HepG2 (cell line): ENCODE measurements around the gene CRHR1. TPM values are rescaled to one million over a fixed set of nuclear protein-coding genes. Genes with fewer than 3 reads are reported as not detected.

ENCODE experiments used
- ATAC-seq: fragments of 200-7000 bp; cut with Tn5 transposase; 3 replicates; pipeline ENCODE4 v1.9.1; 2020; ENCODE audit warnings: mild to moderate bottlenecking, moderate library complexity
- BruUV-seq: library from RNA; stranded (reverse); fragments of 400-500 nt; replicated peaks from 2 replicates; lab custom pipeline; 2021; lab: Mats Ljungman, UMichigan
- CTCF ChIA-PET: fragments of 300-600 bp; formaldehyde crosslinking; extraction: SDS; loops from one replicate; lab custom pipeline; 2021; ENCODE audit warnings: low total read pairs, inconsistent platforms, low intra/inter-chr PET ratio; lab: Yijun Ruan, JAX
- POLR2A ChIA-PET: fragments of 350-600 bp; sonication (Branson Sonifier 250); formaldehyde crosslinking; loops from one replicate; lab custom pipeline; 2020; ENCODE audit warnings: antibody characterized with exemption, inconsistent platforms; lab: Yijun Ruan, JAX
- DNase-seq: peaks from one replicate; pipeline ENCODE4 v3.0.0-alpha.2; 2015; ENCODE audit warnings: low spot score
- FAIRE-seq: peaks from 3 replicates; lab custom pipeline; 2011; peaks lifted over from hg19 to GRCh38; lab: Jason Lieb, UNC
- H2AFZ ChIP-seq: one replicate; pipeline ENCODE4 v1.6.1; 2011; ENCODE audit warnings: low read length, inconsistent platforms
- H3K27ac ChIP-seq: fragments of 300-600 bp; 3 replicates; pipeline ENCODE4 v1.8.0; 2011; ENCODE audit warnings: mixed run types, mild to moderate bottlenecking, mixed read lengths, low read length, inconsistent platforms; ENCODE audit not compliant: insufficient read depth; ENCODE audit errors: extremely low read length
- H3K27me3 ChIP-seq, 2 experiments: fragments of 200-600 bp in 1 of 2; 2 replicates in 1 of 2; 3 replicates in 1 of 2; pipeline versions ENCODE4 v1.6.0 to v1.8.0; 2011; ENCODE audit warnings: low read length in 2 of 2, mild to moderate bottlenecking in 2 of 2, moderate library complexity in 2 of 2, inconsistent platforms in 1 of 2; ENCODE audit not compliant: insufficient read depth in 2 of 2, control insufficient read depth in 1 of 2
- H3K36me3 ChIP-seq, 2 experiments: fragments of 200-600 bp in 1 of 2; replicated peaks in 1 of 2; 2 replicates in 1 of 2; 3 replicates in 1 of 2; pipeline versions ENCODE4 v1.5.1 to v1.8.0; 2011; ENCODE audit warnings: low read length in 2 of 2, inconsistent platforms in 1 of 2; ENCODE audit not compliant: insufficient read depth in 2 of 2, control insufficient read depth in 1 of 2
- H3K4me1 ChIP-seq: 2 replicates; pipeline ENCODE4 v1.5.1; 2012; ENCODE audit warnings: low read length, inconsistent platforms; ENCODE audit not compliant: insufficient read depth
- H3K4me2 ChIP-seq: 2 replicates; pipeline ENCODE4 v1.6.0; 2011; ENCODE audit warnings: low read depth, low read length, inconsistent platforms
- H3K4me3 ChIP-seq, 3 experiments: fragments of 200-600 bp in 1 of 3; sonication (generic), shearing (Covaris generic) in 1 of 3; replicated peaks in 1 of 3; 2 replicates each; pipeline ENCODE4 v1.5.1; 2011 to 2016; ENCODE audit warnings: low read length in 3 of 3, inconsistent platforms in 2 of 3, low read depth in 2 of 3, mild to moderate bottlenecking in 2 of 3, control low read depth in 1 of 3, mixed read lengths in 1 of 3; ENCODE audit not compliant: insufficient read depth in 1 of 3
- H3K79me2 ChIP-seq: one replicate; pipeline ENCODE4 v1.6.1; 2011; ENCODE audit warnings: low read length, inconsistent platforms; ENCODE audit not compliant: insufficient read depth
- H3K9ac ChIP-seq: 2 replicates; pipeline ENCODE4 v1.6.0; 2011; ENCODE audit warnings: mild to moderate bottlenecking, low read depth, low read length, inconsistent platforms; ENCODE audit not compliant: insufficient read depth
- H3K9me3 ChIP-seq: 2 replicates; pipeline ENCODE4 v1.5.1; 2012; ENCODE audit warnings: mild to moderate bottlenecking, low read length
- H4K20me1 ChIP-seq: 2 replicates; pipeline ENCODE4 v1.6.0; 2011; ENCODE audit warnings: inconsistent platforms, mild to moderate bottlenecking, low read length, moderate library complexity; ENCODE audit not compliant: insufficient read depth
- IKZF1 ChIP-seq: fragments of 450-650 bp; IDR thresholded peaks from 2 replicates; pipeline ENCODE4 v1.7.1; 2016
- MXI1 ChIP-seq: IDR thresholded peaks from 3 replicates; pipeline ENCODE4 v1.6.1; 2012; ENCODE audit warnings: low read depth, low read length, inconsistent platforms, borderline replicate concordance
- SNAI1 ChIP-seq: sonication (generic); formaldehyde crosslinking; IDR thresholded peaks from 2 replicates; pipeline ENCODE4 v1.5.0; 2020; ENCODE audit warnings: mild to moderate bottlenecking, missing genetic modification reagents, borderline replicate concordance
- SRSF4 ChIP-seq: fragments of 200-400 bp; formaldehyde crosslinking; IDR thresholded peaks from one replicate; pipeline ENCODE4 v1.6.1; 2018; ENCODE audit warnings: mild to moderate bottlenecking, low read depth, low read length, moderate library complexity; ENCODE audit not compliant: poor library complexity, severe bottlenecking
- ZNF20 ChIP-seq: sonication (generic); formaldehyde crosslinking; IDR thresholded peaks from 2 replicates; pipeline ENCODE4 v1.4.0; 2020; ENCODE audit warnings: mild to moderate bottlenecking, moderate library complexity, missing genetic modification reagents
- ZNF572 ChIP-seq: sonication (generic); formaldehyde crosslinking; IDR thresholded peaks from 2 replicates; pipeline ENCODE4 v1.5.1; 2020; ENCODE audit warnings: mild to moderate bottlenecking, missing genetic modification reagents
- ZNF670 ChIP-seq: sonication (generic); formaldehyde crosslinking; IDR thresholded peaks from 2 replicates; pipeline ENCODE4 v1.8.0; 2022; ENCODE audit warnings: mild to moderate bottlenecking, missing genetic modification reagents, borderline replicate concordance
- WGBS: methylation state at CpG from one replicate; pipeline ENCODE4 v1.1.6; 2017; ENCODE audit warnings: low lambda C conversion rate; 5-methylcytosine and 5-hydroxymethylcytosine counted together
- in situ Hi-C: cut with HindIII; loops from 2 replicates; pipeline ENCODE4 v1.10.0; 2017; ENCODE audit warnings: low pct_unique_long_range_greater_than_20kb; ENCODE audit not compliant: extremely low pct_ligation_motif_present
- intact Hi-C: fragments of 100-400 bp; cut with micrococcal nuclease; formaldehyde crosslinking; loops from one replicate; pipeline ENCODE4 v1.10.0; 2022; ENCODE audit not compliant: unreplicated experiment
- polyA plus RNA-seq, 8 experiments: library from polyadenylated mRNA; depleted of rRNA in 3 of 8; stranded (reverse) in 7 of 8; unstranded in 1 of 8; fragments of >200 nt; fragmentation: Illumina TruSeq in 4 of 8; extraction: Trizol in 4 of 8; gene quantifications; 2 replicates each; pipeline versions ENCODE4 v1.2.1 to v1.2.3, GENCODE V29; 2011 to 2016; ENCODE audit warnings: low read depth in 4 of 8, missing spikeins in 1 of 8, mixed read lengths in 1 of 8; ENCODE audit not compliant: insufficient read depth in 1 of 8
- total RNA-seq, 5 experiments: library from RNA; depleted of rRNA; stranded (reverse); fragments of >200 nt; fragmentation: Illumina TruSeq; extraction: Trizol; gene quantifications; 2 replicates each; pipeline ENCODE4 v1.2.3, GENCODE V29; 2016; ENCODE audit warnings: low read depth in 1 of 5
- TF ChIP-seq, protein P1 (sequence below): sonication (generic); formaldehyde crosslinking; IDR thresholded peaks from 2 replicates; pipeline ENCODE4 v1.4.0; 2020; ENCODE audit warnings: missing genetic modification reagents
- TF ChIP-seq, protein P2 (sequence below), 2 experiments: sonication (generic) in 1 of 2; formaldehyde crosslinking in 1 of 2; IDR thresholded peaks; 2 replicates each; pipeline versions ENCODE4 v1.5.1 to v1.6.1; 2011 to 2020; ENCODE audit warnings: borderline replicate concordance in 1 of 2, low read depth in 1 of 2, low read length in 1 of 2, mild to moderate bottlenecking in 1 of 2, missing genetic modification reagents in 1 of 2, moderate library complexity in 1 of 2

Gene CRHR1
- total and polyA plus RNA-seq, 2 of the 13 experiments (the other 11 are each of a cell fraction or from before 2014, with no cell fraction given): not detected

DNA sequence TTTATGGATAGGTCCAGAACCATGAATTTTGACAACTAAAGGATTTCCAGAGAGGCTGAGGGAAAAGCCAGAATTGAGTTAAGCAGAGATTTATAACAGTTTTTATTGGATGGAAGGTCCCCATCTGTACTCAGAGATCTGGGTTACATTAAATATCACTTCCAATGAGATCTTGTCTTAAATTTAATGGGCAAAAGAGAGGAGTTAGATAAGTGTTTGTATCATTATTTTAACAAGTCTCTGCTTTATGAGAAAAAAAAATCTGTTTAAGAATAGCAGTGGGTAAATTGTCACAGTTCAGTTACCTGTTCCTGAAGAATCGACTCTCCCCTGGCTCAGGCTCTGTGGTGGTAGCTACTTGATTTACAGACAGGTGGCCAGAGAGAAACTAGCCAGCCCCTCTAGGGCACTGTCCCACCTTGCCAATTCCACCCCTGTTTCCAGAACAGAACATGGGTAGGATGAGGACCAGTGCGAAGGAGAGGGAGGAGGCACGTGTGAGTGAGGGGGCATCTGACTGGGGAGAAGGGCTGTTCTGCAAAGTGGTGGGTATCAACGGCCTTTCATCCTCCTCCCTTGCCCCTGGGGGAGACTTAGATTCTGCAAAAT lies 22.1 kb upstream of the CRHR1 start:
- Histone ChIP-seq H3K27ac (no peak overlapping the region), H3K9me3 (no peaks in the 10 kb centered on the region), H3K4me3 (no peak overlapping the region), H3K4me1 (no peaks in the 10 kb centered on the region), H3K4me2 (no peak overlapping the region), H3K79me2 (no peaks in the 10 kb centered on the region), H3K9ac (no peak overlapping the region), H2AFZ (no peak overlapping the region), H3K36me3 (no peaks in the 10 kb centered on the region), H4K20me1 (no peaks in the 10 kb centered on the region), H3K27me3 (peaks cover 6 to 54% of the 10 kb centered on the region in 2 experiments)
- in situ Hi-C loops: no loop called here
- CTCF ChIA-PET: no interaction called here
- BruUV-seq: no TSS peak
- TF ChIP-seq SRSF4: no peak
- TF ChIP-seq ZNF20 (CRISPR knock-in tag): no peak
- TF ChIP-seq SNAI1: no peak
- TF ChIP-seq ZNF572 (CRISPR knock-in tag): no peak
- TF ChIP-seq, protein P1, sequence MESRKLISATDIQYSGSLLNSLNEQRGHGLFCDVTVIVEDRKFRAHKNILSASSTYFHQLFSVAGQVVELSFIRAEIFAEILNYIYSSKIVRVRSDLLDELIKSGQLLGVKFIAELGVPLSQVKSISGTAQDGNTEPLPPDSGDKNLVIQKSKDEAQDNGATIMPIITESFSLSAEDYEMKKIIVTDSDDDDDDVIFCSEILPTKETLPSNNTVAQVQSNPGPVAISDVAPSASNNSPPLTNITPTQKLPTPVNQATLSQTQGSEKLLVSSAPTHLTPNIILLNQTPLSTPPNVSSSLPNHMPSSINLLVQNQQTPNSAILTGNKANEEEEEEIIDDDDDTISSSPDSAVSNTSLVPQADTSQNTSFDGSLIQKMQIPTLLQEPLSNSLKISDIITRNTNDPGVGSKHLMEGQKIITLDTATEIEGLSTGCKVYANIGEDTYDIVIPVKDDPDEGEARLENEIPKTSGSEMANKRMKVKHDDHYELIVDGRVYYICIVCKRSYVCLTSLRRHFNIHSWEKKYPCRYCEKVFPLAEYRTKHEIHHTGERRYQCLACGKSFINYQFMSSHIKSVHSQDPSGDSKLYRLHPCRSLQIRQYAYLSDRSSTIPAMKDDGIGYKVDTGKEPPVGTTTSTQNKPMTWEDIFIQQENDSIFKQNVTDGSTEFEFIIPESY: no peak
- TF ChIP-seq IKZF1: no peak
- no peak for TF ChIP-seq MXI1
- TF ChIP-seq, protein P2, sequence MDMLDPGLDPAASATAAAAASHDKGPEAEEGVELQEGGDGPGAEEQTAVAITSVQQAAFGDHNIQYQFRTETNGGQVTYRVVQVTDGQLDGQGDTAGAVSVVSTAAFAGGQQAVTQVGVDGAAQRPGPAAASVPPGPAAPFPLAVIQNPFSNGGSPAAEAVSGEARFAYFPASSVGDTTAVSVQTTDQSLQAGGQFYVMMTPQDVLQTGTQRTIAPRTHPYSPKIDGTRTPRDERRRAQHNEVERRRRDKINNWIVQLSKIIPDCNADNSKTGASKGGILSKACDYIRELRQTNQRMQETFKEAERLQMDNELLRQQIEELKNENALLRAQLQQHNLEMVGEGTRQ (IDR thresholded peaks at IDR 0.05; ENCODE audit: low read depth, low read length): no peak
- TF ChIP-seq, protein P2 (CRISPR knock-in tag; IDR thresholded peaks at IDR 0.05; ENCODE audit: borderline replicate concordance): no peak
- no peak for TF ChIP-seq ZNF670 (CRISPR knock-in tag)
- intact Hi-C loops: no loop called here
- 3% methylated on average over 4 of the region's 4 CpGs for WGBS
- FAIRE-seq (no peak), DNase-seq (no peak), ATAC-seq (no peak)
- POLR2A ChIA-PET: no interaction called here
